Measurements from ENCODE around the gene SYT8.
A peak's percentile ranks its signal among the peaks of the same experiment; 100 is the strongest.
"Not testable (repeated sequence)": the region's sequence is repeated elsewhere in the genome, so short reads cannot be mapped to it uniquely, and the experiment has no call there.

Gene SYT8

GRCh38 chr11:1866226-1866625, 31.4 kb downstream of the SYT8 start:
- Mint-ChIP-seq H3K9me3 (no peaks in the 10 kb centered on the region), H3K27ac (no peak overlapping the region)
- ATAC-seq: no peak

GRCh38 chr11:1866776-1867175, 32.0 kb downstream of the SYT8 start:
- H3K4me1 Mint-ChIP-seq: peaks cover 78% of the 10 kb centered on the region
- H3K27me3 Mint-ChIP-seq: no peaks in the 10 kb centered on the region
- DNase-seq: no peak
- no peak overlapping the region for H3K4me3 Mint-ChIP-seq
- no peak for ATAC-seq
- no peaks in the 10 kb centered on the region for H3K9me3 Mint-ChIP-seq
- no peak overlapping the region for H3K27ac Mint-ChIP-seq

More at GRCh38 chr11:1866226-1866625, 31.4 kb downstream of the SYT8 start:
- H3K4me1 Mint-ChIP-seq: peaks cover 73% of the 10 kb centered on the region
- no peak for DNase-seq
- H3K4me3 Mint-ChIP-seq: no peak overlapping the region
- H3K27me3 Mint-ChIP-seq: no peaks in the 10 kb centered on the region

- Mint-ChIP-seq H3K9me3 (no peaks in the 10 kb centered on the region), H3K4me1 (peaks cover 84% of the 10 kb centered on the region), H3K27me3 (no peaks in the 10 kb centered on the region), H3K4me3 (no peak overlapping the region), H3K27ac (no peak overlapping the region)
- ATAC-seq (no peak), DNase-seq (no peak)
Observed at GRCh38 chr11:1867381-1867780, 32.6 kb downstream of the SYT8 start.

- no peak overlapping the region for H3K4me3 Mint-ChIP-seq
- peaks cover 92% of the 10 kb centered on the region for H3K4me1 Mint-ChIP-seq
- H3K9me3 Mint-ChIP-seq: no peaks in the 10 kb centered on the region
- no peaks in the 10 kb centered on the region for H3K27me3 Mint-ChIP-seq
- ATAC-seq (no peak), DNase-seq (no peak)
- H3K27ac Mint-ChIP-seq: no peak overlapping the region
Observed at GRCh38 chr11:1868056-1868635, 33.4 kb downstream of the SYT8 start.

GRCh38 chr11:1868636-1869291, 34.0 kb downstream of the SYT8 start:
- H3K4me3 Mint-ChIP-seq: peak overlapping the region; percentile 49 to 54
- peaks cover 97% of the 10 kb centered on the region for H3K4me1 Mint-ChIP-seq
- no peaks in the 10 kb centered on the region for H3K27me3 Mint-ChIP-seq
- ATAC-seq: no peak
- no peaks in the 10 kb centered on the region for H3K9me3 Mint-ChIP-seq
- no peak for DNase-seq
- H3K27ac Mint-ChIP-seq: no peak overlapping the region

- Mint-ChIP-seq H3K27me3 (no peaks in the 10 kb centered on the region), H3K9me3 (no peaks in the 10 kb centered on the region), H3K27ac (peak overlapping the region in 1 of 2 donors; percentile 91), H3K4me3 (peak overlapping the region; percentile 54), H3K4me1 (peaks cover 90% of the 10 kb centered on the region)
- ATAC-seq (no peak), DNase-seq (no peak)
Observed at GRCh38 chr11:1869427-1870325, 34.9 kb downstream of the SYT8 start.

- H3K4me3 Mint-ChIP-seq: peak overlapping the region; percentile 30 to 54
- no peaks in the 10 kb centered on the region for H3K27me3 Mint-ChIP-seq
- ATAC-seq: no peak
- no peak for DNase-seq
- H3K9me3 Mint-ChIP-seq: no peaks in the 10 kb centered on the region
- peak overlapping the region in 1 of 2 donors; percentile 22 for H3K27ac Mint-ChIP-seq
- H3K4me1 Mint-ChIP-seq: peaks cover 89% of the 10 kb centered on the region
Observed at GRCh38 chr11:1870326-1870696, 35.5 kb downstream of the SYT8 start.

- Mint-ChIP-seq H3K27me3 (no peaks in the 10 kb centered on the region), H3K4me3 (peak overlapping the region; percentile 30 to 54), H3K9me3 (no peaks in the 10 kb centered on the region), H3K27ac (peak overlapping the region in 1 of 2 donors; percentile 63), H3K4me1 (peaks cover 89% of the 10 kb centered on the region)
- no peak for DNase-seq
- peak; percentile 58 for ATAC-seq
Observed at GRCh38 chr11:1870721-1871466, 36.1 kb downstream of the SYT8 start.

GRCh38 chr11:1871531-1871930, 36.7 kb downstream of the SYT8 start:
- Mint-ChIP-seq H3K9me3 (no peaks in the 10 kb centered on the region), H3K27ac (peak overlapping the region; percentile 26 to 67), H3K4me1 (peaks cover 89% of the 10 kb centered on the region), H3K27me3 (no peaks in the 10 kb centered on the region), H3K4me3 (no peak overlapping the region)
- no peak for ATAC-seq
- no peak for DNase-seq

- no peaks in the 10 kb centered on the region for H3K9me3 Mint-ChIP-seq
- H3K27ac Mint-ChIP-seq: peak overlapping the region in 1 of 2 donors; percentile 89
- H3K4me1 Mint-ChIP-seq: peaks cover 86% of the 10 kb centered on the region
Observed at GRCh38 chr11:1872267-1872985, 37.6 kb downstream of the SYT8 start.

GRCh38 chr11:1873048-1873812, 38.4 kb downstream of the SYT8 start:
- Mint-ChIP-seq H3K4me3 (no peak overlapping the region), H3K4me1 (peaks cover 87% of the 10 kb centered on the region), H3K9me3 (no peaks in the 10 kb centered on the region), H3K27me3 (no peaks in the 10 kb centered on the region), H3K27ac (peak overlapping the region in 1 of 2 donors; percentile 89)
- DNase-seq: no peak
- no peak for ATAC-seq

More at GRCh38 chr11:1872267-1872985, 37.6 kb downstream of the SYT8 start:
- DNase-seq (no peak), ATAC-seq (no peak)
- H3K4me3 Mint-ChIP-seq: no peak overlapping the region
- no peaks in the 10 kb centered on the region for H3K27me3 Mint-ChIP-seq

- H3K27ac Mint-ChIP-seq: peak overlapping the region in 1 of 2 donors; percentile 63
- H3K27me3 Mint-ChIP-seq, H3K9me3 Mint-ChIP-seq, ATAC-seq, DNase-seq, H3K4me3 Mint-ChIP-seq: not testable (repeated sequence)
- peaks cover 83% of the 10 kb centered on the region for H3K4me1 Mint-ChIP-seq
Observed at GRCh38 chr11:1873813-1874150, 39.0 kb downstream of the SYT8 start.

- H3K4me3 Mint-ChIP-seq, H3K27ac Mint-ChIP-seq, DNase-seq, H3K9me3 Mint-ChIP-seq, H3K27me3 Mint-ChIP-seq, ATAC-seq: not testable (repeated sequence)
- H3K4me1 Mint-ChIP-seq: peaks cover 83% of the 10 kb centered on the region
Observed at GRCh38 chr11:1874441-1875092, 39.8 kb downstream of the SYT8 start.
